Measurements from ENCODE around the gene CHAC1.
A peak's percentile ranks its signal among the peaks of the same experiment; 100 is the strongest.

The CHAC1 gene, protein sequence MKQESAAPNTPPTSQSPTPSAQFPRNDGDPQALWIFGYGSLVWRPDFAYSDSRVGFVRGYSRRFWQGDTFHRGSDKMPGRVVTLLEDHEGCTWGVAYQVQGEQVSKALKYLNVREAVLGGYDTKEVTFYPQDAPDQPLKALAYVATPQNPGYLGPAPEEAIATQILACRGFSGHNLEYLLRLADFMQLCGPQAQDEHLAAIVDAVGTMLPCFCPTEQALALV
- 0.12 to 3.3 (median 1.9) reads per million in 17 experiments for total RNA-seq

DNA sequence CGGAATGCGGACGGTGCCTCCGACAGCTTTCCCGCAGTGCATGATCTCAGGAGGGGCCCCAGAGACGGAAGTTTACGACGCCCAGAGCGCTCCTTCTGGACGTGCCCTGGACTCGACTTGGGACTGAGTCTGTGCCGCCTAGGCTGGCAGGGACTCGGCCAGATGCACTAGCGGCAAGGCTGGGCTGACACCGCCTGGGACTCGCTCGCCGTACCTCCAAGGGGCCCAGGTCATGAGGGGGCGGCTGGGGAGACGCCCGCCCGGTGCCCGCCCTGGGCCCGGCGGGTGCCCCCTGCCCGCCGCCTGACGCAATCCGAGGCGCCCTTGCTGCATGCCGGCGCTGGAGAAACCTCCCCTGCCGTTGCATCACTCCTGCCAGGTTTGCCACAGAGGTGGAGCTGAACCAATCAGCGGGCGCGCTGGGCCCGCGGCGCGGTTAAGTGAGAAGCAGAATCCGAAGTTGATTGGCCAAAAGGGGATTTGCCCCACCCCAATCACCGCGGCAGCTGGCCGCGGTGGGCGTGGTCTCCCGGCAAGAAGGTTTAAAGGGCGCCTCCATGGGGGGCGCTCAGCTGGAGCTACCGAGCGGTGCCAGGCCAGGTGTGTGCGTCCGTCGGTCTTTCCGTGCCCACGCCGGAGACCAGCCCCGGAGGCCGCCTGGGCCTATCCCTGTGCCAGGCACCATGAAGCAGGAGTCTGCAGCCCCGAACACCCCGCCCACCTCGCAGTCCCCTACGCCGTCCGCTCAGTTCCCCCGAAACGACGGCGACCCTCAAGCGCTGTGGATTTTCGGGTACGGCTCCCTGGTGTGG, at the start of gene CHAC1:
Gene CHAC1 (plus strand): TSS at position 571 of the 812 bp plus-strand sequence. CDS start 113 bp downstream, at position 684.
- peak; percentile 92 to 96 (median 95) for DNase-seq

DNA sequence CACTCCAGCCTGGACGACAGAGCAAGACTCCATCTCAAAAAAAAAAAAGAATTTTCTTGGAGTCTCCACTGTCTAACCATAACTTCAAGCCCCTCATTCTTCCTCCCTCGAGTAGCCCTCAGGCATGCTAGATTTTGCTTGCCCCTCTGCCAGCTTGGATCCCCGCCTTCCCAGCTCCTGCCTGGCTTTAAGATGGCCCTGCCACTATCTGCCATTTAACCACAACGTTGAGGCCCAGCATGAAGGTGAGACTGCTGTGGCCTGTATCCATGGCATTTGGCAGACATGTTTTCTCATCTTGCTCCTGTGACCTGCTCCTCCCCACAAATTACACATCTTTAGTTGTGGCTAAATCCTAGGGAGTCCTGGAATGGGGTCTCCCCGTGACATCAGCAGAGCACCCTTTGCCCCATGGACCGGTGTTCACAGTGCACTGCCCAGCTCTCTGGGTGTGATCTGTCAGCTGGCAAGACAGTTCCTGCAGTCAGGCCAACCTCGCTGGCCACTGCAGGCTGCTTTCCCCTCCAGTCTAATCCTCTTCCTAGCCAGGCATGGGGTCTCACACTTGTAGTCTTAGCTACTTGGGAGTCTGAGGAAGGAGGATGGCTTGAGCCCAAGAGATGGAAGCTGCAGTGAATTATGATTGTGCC, 48.6 kb upstream of the CHAC1 start:
- no peak for DNase-seq

DNA sequence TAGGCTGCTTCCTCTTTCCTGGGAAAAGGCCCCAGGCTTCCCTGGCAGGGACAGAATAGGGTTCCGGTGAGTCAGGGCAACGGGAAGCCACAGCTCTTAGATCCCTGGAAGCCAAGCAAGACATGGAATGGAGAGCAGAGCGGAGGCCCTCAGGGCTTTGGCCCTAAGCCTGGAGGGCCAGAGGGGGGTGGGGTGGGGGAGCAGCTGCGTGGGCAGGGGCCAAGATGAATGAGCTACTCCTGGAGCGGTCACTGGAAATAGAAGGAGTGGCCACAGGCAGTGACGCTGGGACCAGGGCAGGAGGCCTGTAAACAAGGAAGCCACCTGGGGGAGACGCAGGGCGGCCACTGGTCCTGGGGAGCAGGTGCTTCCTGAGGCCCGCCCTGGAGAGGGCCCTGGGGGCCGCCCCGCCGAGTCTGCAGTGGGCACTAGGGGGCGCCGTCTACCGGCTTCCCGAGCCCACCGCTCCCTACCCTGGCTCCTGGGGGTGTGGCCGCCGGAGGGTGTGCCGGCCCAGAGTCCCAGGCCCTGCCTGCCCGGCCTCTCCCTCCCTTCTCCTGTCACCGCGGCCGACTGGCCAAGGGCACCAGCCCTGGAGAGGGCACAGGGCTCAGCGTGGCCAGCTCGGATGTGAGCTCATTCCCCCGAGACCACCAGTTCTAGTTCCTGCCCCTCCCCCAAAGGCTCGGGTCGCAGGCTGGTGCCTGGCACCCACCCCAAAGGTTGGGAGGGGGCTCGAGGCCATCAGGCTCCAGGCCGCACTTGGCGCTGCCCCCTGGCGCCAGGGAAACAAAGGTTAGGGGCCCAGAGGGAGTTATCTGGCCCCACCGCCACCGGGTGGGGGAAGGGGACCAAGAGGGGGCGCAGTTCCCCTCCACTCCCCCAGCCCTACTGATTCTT, 46.9 kb upstream of the CHAC1 start:
- DNase-seq = peak; percentile 46 to 72 (median 57)

DNA sequence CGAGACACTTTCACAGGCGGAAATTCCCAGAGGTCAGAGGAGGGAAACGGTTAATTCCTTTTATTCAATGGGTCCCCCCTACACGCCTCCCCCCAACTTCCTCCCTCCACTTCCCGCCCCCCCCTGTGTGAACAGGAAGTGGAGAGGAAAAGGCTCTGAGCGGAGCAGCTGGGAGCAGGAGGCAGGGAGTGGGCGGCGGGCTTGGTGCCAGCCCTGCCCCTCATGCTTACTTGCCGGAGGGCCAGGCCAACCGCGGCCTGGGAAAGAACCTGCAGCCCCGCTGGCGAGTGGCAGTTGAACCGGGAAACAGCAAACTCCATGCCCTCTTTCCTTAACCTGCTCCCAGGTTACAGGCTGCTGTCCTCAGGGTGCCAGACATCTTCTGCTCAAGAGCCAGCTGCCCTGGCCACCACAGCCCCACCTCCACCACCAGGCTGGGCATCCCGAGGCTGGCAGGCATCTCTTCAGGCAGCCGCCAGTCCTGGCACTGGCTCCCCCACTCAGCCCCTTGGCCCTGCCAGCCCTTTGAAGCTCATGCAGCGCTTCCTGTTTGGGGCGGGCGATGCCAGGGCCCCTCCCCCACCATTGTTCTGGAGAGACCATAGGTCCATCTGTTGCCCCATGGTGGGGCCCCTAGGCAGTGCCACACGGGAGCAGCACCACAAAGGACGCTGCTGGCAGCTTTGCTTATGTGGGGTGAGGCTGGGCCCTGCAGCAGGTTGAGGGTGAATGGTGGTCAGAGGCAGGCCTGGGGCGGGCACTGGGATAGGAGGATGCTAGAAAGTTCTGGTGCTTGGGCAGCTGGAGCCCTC, 46.1 kb upstream of the CHAC1 start:
- DNase-seq = peak; percentile 49 to 76 (median 70)

DNA sequence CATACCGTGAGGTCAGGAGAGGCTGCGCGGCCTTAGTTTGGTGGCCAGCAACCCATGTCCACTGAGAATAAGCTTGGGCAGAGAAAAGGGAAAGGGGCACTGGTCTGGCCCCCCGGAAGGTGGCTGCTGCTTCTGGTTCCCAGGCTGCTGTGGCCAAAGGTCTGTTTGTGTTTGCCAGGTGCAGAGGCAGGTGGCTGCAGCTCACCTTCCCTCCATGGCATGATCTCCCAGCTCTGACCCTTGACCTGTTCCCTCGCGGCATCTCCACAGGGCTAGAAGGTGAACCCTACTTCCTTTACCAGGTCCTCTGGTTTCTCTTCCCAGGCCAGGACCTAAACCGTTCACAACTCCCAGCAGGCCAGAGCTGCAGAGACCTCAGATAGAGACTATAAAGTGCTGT, 45.2 kb upstream of the CHAC1 start:
- no peak for DNase-seq

DNA sequence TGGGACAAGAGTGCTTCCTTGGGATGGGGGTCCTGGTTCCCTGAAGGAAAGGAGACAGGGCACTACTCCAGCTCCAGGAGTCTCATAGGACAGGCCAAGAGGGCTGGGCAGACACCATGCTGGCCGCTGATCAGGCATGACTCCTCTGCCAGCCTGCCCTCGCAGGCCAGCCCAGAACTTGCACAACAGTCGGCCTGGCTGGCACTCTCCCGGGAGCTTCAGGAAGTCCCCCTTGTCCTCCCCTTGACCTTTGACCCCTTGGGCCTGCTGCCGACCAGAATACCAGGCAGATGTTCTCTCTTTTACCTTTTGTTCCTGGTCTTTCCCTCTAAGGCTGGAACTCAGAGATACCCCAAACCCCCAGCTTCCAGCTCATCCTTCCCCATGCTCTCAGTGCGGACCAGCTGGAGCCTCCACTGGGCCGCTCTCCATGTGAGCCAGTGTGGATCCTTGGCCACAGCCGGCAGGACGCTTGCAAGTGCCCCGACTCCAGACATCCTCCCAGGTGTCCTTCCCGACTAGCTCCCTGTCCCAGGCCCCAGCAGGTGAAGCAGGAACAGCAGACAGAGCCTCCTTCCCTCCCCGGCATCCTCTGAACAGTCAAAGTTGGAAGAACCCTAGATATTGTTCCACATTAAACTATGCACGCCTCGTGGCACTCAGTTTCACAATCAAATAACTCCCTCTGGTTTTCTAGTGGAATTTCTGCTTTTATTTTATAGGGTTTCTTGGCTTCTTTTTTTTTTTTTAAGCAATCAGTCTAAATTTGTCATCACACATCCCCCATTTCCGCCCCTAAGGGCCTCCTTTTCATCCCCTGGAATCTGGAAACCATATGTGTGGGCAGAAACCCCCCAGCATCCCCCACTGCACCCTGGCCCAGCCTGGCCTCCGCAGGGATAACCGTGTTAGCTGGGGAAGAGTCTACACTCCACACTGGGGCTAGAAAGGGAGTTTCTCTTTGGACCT, 43.3 kb upstream of the CHAC1 start:
- peak; percentile 64 to 81 (median 76) for DNase-seq

DNA sequence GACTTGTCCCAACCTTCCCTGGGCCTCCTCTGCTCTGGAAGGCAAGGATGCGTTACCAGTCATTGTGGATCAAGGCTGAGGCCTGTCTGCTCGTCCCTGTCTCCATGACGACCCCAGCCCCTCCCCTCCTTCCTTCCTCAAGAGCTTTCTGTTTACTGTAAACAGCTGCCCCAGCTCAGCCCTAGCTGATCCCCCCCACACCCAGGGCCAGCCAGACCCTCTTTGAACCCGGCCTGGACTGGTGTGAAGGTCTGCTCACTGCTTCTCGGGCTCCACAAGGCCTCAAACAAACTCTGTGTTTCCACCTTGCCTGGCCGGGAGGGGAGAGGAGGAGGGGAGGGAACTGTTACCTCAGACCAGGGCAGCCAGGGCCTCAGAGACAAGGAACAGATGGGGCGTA, 42.1 kb upstream of the CHAC1 start:
- DNase-seq = no peak

DNA sequence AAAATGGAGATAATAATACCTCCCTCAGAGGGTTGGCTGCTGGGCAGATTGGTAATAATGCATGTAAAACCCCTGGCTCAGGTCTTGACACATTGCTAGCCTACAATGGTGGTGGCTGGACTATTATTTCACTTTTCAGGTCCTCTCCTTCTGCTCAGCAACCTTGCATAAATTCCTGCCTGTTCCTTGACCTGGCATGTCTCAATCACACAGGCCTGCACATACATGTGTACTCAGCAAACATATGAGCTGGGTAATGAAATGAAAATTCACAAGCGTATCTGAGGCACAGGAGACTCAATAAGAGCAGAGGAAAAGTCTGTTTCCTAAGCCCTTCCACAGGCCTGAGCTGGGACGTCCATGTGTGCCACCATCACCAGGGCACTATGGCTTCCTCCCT, 41.6 kb upstream of the CHAC1 start:
- no peak for DNase-seq

DNA sequence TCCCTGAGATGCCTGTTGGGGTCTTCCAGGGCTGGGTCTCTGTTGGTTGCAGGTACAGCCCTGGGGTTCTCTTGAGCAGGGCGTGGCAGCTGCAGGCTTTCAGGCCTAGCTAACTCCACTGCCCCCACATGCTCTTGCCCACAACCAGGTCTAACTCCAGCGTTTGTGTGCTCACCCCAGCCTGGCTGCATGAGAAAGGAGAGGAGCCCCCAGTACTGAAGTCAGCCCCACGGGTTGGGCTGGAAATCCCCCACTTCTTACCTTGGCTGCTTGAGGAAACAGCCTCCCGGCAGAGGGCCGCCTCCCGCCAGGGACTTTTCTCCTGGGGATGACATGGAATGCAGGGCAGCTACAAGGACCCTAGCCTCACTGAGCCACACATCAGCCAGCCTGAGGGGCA, 40.8 kb upstream of the CHAC1 start:
- no peak for DNase-seq

DNA sequence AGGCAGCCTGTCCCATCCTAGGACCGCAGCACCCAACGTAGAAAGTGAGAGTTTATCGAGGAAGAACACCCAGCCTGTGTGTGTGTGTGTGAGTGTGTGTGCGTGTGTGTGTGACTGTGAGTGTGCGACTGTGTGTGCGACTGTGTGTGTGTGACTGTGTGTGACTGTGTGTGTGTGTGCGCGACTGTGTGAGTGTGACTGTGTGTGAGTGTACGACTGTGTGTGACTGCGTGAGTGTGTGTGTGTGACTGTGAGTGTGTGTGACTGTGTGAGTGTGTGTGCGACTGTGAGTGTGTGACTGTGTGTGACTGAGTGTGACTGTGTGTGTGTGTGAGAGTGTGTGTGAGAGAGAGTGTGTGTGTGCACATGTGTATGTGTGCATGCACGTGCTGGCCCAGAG, 39.3 kb upstream of the CHAC1 start:
- no peak for DNase-seq

DNA sequence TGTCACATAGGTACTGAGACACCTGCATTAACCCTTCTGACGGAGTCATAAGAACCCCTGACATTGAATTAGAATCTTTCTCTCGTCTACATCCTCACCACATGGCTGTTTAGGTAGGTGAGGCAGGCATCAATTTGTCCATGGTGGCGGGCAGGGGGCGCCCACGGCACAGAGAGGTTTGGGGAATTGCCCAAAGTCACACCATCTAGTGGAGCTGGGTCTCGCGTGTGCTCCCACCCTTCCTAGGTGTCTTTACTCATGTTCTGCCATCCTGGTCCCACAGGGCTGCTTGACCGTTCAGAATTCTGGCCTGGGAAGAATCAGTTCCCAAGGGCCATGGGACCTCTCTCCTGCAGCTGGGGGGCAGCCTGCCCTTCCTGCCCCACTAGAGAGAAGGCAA, 38.8 kb upstream of the CHAC1 start:
- DNase-seq = no peak

DNA sequence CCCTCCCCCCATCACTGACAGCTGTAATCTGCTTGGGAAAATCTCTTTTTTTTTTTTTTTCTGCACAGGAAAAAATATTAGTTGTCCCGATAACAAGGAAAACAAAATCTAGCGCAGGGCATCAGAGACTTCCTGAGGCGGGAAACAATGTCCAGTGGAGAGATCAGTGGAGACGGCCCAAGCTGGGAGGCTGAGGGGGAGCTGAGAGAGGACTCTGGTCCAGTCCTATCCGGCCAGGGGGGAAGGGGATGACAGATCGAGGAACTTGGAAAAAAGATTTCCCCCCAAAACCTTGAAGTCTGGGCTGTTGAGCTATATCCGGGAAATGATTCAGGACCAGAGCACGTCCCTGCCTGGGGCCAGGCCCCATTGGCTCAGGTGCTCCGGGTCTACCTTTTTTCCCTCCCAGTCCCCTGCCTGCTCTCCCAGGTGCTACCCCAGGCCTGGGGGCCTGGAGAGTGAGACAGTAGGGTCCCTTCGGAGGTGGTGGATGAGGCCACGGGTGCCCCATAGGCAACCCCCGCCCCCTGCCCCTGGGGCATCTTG, 38.1 kb upstream of the CHAC1 start:
- DNase-seq = no peak

DNA sequence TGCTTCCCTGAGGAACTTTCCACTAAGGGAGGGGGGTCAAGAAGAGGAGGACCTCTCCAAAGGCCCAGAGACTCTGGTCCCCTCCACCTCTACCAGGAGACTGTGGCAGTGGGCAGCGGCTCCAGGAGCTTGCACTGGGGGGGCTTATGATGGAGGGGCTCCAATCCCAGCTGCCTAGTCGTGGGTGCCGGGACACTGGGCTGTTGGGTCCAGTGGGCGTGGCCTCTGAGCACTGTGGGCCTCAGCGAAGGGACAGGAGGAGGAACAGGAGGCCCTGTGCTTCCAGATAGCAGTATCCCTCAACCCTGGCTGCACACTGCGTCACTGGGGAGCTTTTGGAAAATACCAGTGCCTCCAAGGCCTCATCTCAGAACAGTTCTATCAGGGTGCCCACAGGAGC, 37.6 kb upstream of the CHAC1 start:
- no peak for DNase-seq

DNA sequence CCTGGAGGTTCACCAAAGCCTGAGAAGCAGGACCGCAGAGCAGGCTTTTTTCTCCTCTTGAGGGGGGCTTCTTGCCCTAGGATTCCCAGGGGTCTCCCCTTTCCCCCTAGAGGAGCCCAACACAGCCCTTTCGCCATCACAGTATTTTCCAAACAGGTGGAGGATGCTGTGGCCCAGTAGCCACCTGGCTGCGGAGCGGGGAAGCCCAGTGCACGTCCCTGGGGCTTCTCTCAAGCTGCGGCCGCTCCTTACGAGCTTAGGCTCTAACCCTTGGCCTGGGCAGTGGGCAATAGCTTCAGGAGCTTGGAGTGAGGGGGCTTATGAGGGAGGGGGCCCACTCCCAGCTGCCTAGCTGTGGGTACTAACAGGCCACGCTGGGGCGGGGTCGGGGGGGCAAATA, 35.7 kb upstream of the CHAC1 start:
- no peak for DNase-seq

DNA sequence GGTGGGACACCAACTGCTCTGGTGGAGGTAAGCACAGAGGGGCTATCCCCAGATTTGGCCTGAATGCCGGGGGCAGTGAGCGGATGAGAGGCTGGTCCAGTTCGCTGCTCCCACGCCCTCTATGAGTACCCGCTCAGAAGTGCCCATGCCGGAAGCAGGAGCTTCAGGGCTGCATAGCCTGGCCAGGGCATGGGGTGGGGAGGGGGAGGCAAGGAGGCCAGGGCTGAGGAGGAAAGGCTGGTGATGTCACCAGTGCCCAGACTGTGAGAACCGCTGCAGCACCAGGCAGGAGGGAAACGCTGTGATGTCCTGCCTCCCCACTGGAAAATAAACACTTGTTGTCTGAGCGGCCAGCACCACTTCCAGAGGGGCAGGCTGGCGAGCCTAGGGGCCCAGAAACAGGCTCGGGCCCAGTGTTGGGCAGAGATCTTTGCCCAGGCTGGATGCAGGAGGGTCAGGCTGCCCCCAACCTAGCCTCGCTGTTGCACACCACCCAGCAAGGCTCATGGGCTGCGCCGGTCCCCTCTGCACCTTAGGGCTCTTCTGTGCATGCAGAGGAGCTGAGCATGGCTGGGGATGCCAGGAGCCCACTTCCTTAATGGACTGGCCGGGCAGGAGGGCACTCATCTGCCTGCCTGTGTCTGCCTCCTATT, 35.0 kb upstream of the CHAC1 start:
- DNase-seq = no peak

DNA sequence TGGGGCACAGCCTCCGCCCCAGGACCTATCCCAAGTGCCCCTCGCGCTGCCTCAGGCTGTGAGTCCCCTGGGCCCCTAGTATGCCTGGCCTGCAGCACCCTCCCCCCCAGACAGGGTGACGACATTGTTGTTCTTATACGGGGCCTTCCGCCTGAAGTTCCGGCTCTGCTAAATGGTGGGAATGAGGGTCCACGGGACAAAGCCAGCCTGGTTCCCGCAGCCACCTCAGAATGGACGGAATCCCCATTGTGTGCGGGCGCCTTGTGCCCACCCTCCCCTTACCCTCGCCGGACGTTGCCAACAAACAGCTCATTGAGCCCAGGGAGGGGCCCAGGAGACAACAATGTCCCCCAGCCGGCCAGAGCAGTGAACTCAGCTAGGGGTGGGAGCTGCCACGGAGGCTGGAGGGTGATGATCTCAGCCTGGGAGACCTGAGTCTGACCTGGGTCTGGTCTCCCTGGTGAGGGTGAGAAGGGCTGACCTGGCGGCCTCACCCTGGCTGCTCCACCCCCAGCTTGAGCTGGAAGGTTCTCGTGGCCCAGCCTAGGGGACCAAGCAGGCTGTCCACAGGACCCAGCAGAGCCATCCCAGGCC, 34.4 kb upstream of the CHAC1 start:
- DNase-seq = no peak

DNA sequence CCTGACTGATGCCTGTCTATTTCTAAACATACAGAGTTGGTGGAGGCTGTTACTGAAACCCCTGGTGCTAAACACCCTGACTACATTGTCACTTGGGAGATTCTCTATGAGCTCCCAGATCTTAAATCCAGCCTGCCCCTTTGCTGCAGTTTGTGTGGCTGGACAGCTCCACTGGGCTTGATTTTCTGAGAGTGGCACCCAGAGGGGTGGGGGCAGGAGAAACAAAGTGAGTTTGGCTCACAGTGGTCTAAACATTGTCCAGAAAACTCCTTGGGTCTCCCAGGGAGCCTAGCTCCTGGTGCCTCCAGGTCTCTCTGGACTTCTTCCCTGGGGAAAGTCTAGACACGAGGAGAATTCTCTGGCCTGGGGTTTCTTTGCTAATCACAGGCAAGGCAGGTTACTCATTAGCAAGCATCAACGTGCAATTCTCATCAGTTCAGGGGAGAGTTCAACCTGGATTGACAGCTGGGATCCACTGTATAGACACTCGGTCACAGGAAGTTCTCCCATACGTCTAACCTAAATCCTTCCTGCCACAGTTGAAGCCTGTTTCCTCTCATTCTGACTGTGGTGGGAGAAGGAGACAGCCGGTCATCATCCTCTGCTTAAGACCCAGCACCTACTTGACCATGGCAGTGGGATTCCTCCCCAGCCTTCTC, 31.2 kb upstream of the CHAC1 start:
- no peak for DNase-seq

DNA sequence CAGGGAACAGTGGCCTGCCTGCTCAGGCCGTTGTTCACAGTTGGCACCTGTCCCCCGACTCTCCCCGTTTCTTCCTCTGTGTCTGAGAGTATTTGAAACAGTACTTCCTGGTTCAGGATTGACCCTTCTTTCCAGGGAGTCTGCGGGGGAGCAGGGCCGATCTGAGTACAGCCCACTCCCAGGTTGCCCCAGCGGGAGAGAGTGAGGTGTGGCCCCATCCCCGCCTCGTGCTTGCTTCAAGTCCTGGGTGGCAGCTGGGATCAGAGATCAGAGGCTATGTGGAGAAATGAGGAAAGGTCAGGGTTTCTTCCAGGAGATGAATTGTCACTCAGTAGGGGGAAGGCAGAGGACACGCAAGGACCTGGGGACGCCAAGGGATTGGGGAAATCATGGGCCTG, 30.7 kb upstream of the CHAC1 start:
- no peak for DNase-seq

DNA sequence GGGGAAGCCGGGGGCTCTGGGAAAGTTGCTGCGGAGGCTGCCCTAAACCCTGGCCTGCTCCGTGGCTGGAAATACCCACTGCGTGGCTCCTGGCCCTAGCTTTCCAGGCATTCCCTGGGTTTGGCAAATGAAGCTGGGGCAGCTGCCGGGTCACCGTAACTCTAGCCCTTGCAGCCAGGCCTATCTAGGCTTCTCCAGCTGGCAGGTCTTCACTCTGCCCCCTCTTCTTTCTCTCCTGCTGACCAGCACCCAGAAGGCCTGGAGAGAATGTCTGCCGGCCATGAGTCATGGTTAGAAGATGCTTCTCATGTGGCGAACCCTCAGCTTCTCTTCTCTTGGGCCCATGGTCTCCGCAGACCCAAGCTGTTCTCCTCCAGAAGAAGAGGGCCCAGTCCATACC, 29.7 kb upstream of the CHAC1 start:
- no peak for DNase-seq
